HG02981 (cell line): Measurements from ENCODE around the gene SPDYE2.
"Not testable (repeated sequence)": the region's sequence is repeated elsewhere in the genome, so short reads cannot be mapped to it uniquely, and the experiment has no call there.

Experiments used
- ATAC-seq: cut with Tn5 transposase; IDR thresholded peaks from one replicate; pipeline ENCODE4 v1.9.1; 2021; ENCODE audit warnings: mild to moderate bottlenecking, moderate library complexity; ENCODE audit not compliant: unreplicated experiment

SPDYE2 gene

GRCh38 chr7:102599699-102600098, 48.7 kb downstream of the SPDYE2 start:
- not testable (repeated sequence) for ATAC-seq

GRCh38 chr7:102602317-102602716, 51.3 kb downstream of the SPDYE2 start:
- not testable (repeated sequence) for ATAC-seq

GRCh38 chr7:102604431-102605145, 53.6 kb downstream of the SPDYE2 start:
- ATAC-seq = not testable (repeated sequence)

- ATAC-seq = not testable (repeated sequence)
Measured at GRCh38 chr7:102606848-102607247, 55.8 kb downstream of the SPDYE2 start.

GRCh38 chr7:102609734-102610133, 58.7 kb downstream of the SPDYE2 start:
- ATAC-seq = not testable (repeated sequence)

- not testable (repeated sequence) for ATAC-seq
Measured at GRCh38 chr7:102610441-102610840, 59.4 kb downstream of the SPDYE2 start.

GRCh38 chr7:102611013-102611674, 60.1 kb downstream of the SPDYE2 start:
- ATAC-seq = peak; percentile 37

GRCh38 chr7:102611675-102612325, 60.8 kb downstream of the SPDYE2 start:
- not testable (repeated sequence) for ATAC-seq
